OCI-LY7 (cell line): ENCODE data around the gene SNX27.

Source experiments
- CTCF ChIP-seq: fragments of 200-600 bp; sonication (generic); conservative IDR thresholded peaks from 2 replicates; pipeline ENCODE4 v1.5.1; 2014; ENCODE audit warnings: mild to moderate bottlenecking, antibody characterized with exemption, low read length, moderate library complexity, mixed read lengths
- EZH2phosphoT487 ChIP-seq: fragments of 200-600 bp; sonication (generic); IDR thresholded peaks from 2 replicates; pipeline ENCODE4 v1.6.1; 2018; ENCODE audit warnings: low read depth, borderline replicate concordance, mild to moderate bottlenecking, mixed run types, antibody characterized with exemption, low read length, moderate library complexity, mixed read lengths

- no peak for TF ChIP-seq CTCF
- TF ChIP-seq EZH2phosphoT487, result no peak
Observed at GRCh38 chr1:151562661-151563060, 49.2 kb upstream of the SNX27 start.
